Activated CD4-positive, alpha-beta T cell treated with anti-CD3 and anti-CD28 coated beads, Interleukin-2, amount 50 U/mL, for 48 hours (primary cell): ENCODE data around the gene CIAO2A.
A peak's percentile ranks its signal among the peaks of the same experiment; 100 is the strongest.
"Not testable (repeated sequence)": the region's sequence is repeated elsewhere in the genome, so short reads cannot be mapped to it uniquely, and the experiment has no call there.

Experiments used
- DNase-seq, 2 experiments: peaks; one replicate each; pipeline ENCODE4 v3.0.0-alpha.2; 2020

CIAO2A gene, protein sequence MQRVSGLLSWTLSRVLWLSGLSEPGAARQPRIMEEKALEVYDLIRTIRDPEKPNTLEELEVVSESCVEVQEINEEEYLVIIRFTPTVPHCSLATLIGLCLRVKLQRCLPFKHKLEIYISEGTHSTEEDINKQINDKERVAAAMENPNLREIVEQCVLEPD

DNA sequence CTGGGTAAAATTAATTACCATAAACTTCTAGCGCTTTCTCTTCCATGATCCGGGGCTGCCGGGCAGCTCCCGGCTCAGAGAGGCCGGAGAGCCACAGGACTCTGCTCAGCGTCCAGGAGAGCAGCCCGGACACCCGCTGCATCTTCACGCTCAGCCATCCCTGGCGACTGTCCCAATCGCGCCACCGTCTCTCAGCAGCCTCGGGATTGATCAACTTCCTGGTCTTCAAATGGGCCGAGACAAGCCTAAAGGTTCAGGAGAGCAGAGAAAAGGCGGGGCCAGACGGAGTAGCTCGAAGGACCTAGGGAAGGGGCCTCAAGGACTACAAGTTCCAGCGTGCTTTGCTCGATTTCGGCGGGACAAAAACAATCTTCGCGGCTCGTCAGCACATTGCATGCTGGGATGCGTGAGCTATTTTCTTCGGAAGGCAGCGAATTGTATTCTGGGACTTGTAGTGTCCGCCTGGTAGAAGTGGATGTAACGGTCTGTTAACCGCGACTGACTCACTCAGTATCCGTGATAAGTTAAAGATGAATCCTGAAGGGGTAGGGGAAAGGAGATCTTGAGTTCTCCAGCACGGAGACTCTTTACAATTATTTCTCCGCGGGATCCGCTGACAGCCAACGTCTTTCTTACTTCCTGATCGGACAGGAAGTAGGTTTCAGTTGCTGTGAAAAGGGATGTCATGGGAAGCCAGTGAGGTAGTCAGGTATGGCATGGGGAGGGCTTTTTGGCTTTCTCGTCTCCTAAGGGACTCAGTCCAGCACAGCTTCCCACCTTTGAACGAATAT lies at the start of gene CIAO2A:
TSS of gene CIAO2A (minus strand) at position 212 of the 791 bp plus-strand sequence. CDS start at position 142, 70 bp downstream.
- DNase-seq = peak; percentile 93 to 96

DNA sequence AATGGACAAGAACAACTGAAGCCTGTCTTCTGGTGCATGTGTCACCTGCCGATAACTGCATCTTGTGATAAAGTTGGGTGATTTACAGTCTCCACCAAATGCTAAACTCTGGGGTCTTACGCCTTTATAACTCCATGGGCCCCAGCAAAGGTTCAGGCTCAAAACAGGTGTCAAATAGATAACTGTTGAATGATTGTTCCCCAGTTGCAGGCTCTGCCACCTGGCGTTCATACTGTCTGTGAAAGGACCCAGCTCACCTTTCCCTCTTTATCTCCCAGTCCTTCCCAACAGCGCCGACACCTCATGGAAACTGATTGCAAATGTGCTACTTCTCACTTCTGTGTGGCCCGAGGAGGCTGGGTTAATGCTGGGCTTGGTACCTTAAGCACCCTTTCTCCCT lies 49.6 kb upstream of the CIAO2A start:
- DNase-seq = no peak

DNA sequence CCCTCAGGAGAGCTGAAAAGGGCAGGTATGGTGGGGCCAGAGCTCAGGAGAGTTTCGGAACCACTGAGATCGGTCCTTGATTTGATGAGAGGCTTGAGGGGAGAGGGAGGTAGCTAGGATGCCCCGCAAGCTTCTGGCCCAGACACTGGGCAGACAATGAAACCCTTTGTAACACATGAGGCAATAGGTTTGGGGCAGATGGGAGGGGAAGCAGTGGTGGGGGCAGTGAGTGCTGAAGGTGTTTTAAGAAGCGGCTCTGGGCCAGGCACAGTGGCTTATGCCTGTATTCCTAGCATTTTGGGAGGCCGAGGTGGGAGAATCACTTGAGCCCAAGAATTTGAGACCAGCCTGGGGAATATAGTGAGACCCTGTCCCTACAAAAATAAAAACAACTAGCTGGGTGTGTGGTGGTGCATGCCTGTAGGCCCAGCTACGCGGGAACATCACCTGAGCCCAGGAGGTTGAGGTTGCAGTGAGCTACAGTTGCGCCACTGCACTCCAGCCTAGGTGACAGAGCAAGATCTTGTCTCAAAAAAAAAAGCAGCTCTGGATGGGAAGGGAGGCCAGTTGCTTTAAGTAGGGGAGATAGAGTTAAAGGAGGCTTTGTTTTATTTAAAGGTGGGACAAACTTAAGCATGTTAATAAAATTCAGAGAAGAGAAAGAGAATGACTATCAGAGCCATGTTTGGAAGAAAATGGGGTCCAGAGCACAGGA lies 48.3 kb upstream of the CIAO2A start:
- DNase-seq = no peak

DNA sequence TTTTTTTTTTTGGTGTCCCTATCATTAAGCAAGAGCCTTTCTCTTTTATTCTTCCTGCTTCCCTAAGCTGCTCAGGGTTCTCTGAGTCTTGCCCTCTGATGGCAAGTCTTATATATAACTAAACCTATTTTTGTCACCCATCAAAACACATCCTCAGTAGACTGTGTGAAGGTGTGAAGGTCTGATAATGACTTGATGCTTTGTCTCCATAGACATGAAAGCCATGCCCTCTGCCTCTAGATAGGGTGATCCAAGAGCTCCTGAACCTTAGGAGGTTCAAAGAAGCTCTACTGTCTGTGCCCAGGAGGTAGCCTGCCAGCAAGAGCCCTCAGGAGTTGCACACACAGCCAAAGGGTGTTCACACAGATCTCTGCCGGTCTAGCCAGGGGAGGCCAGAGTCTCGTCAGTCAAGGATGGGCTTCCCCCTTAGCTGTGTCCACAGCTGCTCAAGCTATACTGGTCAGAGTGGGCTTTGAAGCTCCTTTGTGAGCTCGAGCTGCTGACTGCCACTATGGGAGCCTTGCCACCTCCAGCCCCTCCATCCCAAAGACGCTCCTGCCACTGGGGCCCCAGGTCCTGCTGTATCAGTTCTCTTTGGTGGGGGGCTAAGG lies 44.8 kb upstream of the CIAO2A start:
- no peak for DNase-seq

DNA sequence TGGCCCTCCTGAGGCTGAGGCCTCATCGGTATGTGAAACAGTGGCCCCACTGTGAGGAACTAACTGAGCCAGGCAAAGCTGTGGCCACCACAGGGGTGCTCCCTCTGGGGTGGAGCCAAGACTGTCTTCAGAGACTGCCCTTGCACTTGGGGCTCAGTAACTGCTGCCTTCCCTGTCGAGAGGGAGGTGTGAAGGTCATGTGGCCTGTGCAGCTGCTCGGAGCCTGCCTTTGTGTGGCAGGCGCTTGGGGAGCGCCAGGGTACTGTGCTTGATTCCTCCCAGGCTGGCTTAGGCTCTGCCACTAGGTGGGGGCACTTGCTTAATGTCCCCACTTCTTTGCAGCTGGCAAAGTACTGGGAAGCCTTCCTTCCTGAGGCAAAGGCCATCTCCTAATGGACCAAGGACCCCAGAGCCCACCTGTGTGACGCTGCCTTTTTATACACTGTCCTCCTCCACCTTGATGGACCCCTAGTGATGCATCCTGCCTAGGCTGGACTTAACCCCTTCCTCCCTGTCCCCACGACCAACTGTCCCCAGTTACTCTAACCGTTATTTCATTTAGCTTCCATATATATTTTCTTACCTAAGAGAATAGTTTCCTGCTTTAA lies 43.7 kb upstream of the CIAO2A start:
- DNase-seq = no peak

DNA sequence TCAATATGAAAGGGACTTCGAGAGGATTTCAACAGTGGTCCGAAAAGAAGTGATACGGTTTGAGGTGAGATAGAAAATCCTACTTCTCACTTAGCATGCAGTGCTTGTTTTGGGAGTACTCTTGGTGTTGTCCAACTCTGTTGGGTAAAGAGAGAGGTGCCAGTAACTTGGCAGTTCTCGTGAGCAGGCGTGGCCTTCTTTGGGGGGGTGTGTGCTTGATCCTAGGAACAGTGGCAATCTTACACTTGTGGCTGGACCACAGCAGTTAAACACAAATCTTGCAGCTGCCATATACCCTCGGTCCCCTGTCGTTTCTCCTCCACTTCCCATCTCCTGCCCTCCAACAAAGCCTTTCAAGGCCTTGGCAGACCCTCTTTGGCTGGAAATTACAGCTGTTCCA lies 42.7 kb upstream of the CIAO2A start:
- no peak for DNase-seq

DNA sequence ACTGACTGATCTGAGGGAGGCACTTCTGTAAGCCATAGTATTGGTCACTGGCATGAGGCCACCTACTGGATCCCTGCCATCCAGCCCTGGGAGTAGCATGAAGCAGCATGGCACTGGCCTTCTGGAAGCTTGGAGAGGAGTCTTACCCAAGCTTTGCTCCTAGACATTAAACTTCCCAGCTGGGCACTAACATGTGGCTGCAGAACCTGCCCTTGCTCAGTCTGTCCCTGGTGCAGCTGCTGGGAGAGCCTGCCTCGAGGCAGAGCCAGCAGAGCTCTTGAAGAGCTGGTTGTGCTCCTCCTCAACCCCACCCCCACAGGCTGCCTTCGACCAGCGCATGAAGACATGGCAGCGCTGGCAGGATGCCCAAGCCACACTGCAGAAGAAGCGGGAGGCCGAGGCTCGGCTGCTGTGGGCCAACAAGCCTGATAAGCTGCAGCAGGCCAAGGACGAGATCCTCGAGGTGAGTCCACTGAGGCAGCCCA lies 40.7 kb upstream of the CIAO2A start:
- no peak for DNase-seq

DNA sequence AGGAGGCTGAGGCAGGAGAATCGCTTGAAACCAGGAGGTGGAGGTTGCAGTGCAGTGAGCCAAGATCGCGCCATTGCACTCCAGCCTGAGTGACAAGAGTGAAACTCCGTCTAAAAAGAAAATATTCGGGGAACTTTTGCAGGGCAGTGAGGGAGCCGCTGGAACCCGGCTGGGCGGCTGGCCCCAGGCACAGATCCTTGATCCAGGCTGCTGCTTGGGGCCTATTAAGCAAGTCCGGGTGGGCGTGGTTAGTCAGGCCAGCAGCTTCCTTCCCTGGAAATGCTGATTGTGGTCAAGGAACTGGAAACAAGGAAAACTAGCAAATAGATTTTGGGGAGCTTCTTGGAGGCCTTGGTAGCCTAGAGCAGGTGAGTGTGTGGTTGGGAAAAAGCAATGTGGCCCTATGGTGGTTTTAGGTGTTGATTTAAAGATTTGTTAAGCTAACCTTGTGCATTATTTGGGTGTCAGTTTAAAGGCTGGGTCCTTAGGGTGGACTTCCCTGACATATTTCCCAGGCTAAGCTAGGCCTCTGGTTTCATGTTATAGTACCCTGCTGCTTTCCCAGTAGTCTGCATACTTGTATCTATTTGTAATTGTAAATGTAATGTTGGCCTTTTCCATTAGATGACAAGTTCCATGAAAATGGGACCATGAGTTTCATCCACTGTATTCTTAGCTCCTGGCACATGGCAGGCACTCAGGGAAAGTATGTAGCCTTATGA lies 40.1 kb upstream of the CIAO2A start:
- DNase-seq = no peak

DNA sequence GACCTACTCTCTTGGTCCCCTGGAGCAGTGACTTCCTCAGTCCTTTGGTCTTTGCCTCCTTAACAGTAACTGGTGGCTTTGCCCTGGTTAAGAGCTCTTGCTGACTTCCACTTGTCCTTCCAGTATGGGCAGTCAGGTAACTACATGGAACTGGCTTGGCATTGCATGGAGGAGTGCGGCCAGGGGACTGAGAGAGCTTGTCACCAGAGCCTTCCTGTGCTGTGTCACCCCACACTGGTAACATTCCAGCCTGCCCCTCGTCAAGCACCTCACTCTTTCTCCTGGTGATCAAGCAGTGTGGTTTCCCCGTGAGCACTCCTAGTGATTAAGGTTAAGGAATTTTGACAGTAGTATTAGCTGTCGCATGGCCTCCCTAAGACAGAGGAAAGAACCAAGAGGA lies 38.6 kb upstream of the CIAO2A start:
- DNase-seq = no peak

DNA sequence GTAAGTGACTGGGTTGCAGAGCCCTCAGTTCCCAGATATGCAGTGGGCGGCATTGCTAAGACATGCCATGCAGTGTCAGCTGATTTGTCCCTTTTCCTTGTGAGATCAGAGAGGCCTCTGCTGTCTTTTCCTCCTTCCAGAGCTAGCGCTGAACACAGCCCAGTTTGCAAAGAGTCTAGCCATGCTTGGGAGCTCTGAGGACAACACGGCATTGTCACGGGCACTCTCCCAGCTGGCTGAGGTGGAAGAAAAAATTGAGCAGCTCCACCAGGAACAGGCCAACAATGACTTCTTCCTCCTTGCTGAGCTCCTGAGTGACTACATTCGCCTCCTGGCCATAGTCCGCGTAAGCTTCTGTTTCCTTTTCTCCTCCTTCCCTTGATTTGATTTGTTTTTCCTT lies 37.9 kb upstream of the CIAO2A start:
- DNase-seq = no peak

DNA sequence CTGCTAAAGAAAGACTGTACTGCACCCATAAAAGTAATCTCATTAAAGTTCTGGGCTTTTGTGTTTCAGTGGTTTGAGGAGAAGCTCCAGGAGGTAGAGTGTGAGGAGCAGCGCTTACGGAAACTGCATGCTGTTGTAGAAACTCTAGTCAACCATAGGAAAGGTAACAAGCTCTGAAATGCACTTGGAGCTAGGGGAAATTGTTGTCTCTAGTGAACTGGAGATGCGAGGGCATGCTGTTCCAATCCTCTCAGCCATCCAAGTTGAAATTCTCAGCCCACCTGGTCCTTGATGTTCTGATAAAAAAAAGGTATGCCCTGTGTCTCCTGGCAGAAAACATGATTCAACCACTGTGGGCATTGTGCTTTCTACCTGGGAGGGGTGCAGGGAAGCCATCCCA lies 36.5 kb upstream of the CIAO2A start:
- DNase-seq = no peak

DNA sequence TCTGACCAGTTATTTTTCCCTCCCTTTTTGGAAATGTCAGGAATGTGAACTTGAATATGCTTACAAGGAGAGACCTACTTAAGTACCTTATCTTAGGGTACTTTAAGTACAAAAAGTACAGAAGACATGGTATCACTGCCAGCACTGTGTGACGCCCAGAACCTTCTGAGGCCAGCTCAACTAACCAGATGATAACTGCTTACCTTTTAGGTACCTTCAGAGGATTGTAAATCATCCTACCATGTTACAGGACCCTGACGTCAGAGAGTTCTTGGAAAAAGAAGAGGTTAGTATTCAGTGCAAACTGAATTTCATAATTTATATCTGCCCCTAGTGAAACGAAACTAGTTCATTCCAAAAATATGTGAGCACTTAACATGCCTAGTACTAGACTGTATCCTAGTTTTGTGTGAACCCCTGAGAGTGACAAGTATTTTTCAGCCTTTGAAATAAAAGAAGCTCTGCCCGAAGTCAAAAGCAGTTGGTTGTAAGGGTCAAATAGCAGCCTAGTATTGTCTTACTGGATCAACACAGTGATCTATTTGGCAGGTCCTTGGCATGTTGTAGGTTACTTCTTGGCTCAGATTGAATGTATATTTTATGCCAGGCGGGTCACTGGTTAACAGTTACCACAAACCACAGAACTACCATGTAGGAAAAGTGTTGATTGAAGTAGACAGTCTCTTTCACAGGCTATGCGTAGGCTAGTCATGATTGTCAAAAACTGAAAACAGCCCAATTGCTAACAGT lies 34.1 kb upstream of the CIAO2A start:
- no peak for DNase-seq

DNA sequence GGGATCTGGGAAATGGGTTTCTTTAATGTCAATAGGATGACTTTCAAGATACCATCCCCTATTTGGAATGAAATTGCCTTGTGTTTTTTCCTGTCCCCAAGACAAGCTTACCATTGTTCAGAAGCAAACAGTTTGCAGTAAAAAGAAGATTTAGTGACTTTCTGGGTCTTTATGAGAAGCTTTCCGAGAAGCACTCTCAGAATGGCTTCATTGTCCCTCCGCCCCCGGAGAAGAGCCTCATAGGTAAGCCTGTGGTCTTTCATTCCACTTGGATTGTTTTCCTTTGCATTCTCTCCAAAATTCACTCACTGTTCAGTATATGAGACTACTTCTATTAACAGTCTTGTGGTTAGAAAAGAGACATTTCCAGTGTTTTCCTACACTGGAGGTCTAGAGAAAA lies 32.3 kb upstream of the CIAO2A start:
- DNase-seq = no peak

DNA sequence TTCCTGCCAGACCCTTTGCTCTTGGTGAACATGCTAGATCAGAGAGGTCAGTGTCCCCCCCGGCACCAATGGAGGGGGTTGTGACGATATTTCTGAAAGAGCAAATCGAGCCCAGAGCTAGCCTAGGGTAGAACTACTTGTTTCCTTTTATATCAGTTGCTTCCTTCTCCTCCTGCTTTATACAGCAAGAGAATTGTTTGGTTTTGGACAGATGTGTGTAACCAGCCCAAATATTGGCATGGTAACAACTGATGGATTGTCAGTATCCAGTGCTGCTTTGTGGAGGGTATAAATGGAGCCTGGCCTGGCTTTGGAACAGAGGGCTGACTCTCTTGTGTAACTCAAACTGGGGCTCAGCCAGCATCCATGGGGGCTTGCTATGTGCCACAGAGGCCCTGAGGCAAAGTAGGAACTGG lies 29.3 kb upstream of the CIAO2A start:
- DNase-seq = no peak

DNA sequence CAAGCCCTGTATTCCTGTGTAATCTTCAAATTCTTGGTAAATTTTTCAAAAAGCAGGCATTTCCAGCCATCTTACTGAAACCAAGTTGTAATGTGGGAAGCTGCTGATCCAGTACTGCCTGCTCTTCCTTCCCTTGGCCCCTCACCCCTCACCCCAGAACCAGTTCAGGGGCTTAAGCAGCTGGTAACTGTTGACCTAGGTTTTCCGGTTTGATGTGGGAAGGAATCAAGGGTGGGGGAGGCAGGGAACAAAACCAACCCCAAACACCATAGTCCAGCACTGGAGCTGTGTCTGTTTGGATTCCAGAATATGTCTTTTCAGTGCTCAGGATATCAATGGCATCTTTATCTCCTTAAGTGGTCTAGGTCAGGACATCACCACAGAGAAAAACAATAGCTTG lies 28.8 kb upstream of the CIAO2A start:
- DNase-seq = no peak

DNA sequence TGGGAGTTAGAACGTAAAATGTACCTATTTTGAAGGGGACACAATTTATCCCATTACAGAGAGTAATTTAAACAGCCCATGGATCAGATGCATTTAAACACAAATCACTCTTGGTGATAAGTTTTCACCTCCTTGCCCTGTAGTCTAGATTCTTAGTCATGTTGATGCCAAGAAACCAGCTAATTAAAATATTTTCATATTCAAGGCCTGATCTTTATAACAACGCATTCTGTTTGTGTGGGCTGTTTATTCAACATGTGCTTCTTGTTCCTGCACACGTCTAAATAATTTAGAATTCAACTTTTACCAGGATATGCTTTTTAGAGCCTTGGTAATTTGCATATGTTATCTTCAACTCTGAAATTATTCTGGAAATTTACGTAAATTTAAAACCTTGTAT lies 28.0 kb upstream of the CIAO2A start:
- no peak for DNase-seq

DNA sequence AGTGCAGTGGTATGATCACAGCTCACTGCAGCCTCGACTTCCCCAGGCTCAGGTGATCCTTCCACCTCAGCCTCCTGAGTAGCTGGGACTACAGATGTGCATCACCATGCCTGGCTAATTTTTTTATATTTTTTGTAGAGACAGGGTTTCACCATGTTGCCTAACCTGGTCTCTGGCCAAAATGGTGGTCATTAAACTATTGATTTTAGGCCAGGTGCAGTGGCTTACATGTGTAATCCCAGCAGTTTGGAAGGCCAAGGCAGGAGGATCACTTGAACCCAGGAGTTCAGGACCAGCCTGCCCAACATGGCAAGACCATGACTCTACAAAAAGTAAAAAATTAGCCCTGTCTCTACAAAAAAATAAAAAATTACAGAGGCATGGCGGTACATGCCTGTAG lies 26.7 kb upstream of the CIAO2A start:
- DNase-seq = not testable (repeated sequence)

DNA sequence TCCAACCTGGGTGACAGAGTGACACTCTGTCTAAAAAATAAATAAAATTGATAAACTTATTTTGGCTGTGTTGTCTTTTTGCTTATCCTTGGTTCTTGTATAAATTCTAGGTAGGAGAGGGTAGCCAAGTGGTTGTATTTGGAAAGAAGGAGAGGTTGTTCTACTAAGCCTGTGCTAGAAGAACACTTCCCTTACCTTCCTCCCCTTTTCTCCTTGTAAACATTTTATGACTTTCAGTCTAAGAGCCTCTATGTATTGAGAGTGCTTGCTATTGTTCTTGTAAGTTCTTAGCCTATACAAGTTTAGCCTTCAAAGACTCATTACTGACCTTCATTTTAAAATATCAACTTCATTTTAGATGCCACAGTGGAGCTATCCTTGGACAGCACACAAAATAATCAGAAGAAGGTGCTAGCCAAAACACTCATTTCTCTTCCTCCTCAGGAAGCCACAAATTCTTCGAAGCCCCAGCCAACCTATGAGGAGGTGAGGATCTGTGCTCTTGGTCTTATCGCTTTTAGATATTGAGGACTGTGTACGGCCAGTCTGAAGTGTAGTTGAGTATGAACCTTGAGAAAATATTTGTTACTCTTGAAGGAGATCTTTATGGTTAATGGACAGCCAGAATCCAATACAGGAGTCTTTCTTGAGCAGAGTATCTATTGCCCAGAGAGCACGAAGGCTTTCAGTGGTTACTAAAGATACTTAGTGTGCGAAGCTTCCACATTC lies 24.3 kb upstream of the CIAO2A start:
- no peak for DNase-seq

DNA sequence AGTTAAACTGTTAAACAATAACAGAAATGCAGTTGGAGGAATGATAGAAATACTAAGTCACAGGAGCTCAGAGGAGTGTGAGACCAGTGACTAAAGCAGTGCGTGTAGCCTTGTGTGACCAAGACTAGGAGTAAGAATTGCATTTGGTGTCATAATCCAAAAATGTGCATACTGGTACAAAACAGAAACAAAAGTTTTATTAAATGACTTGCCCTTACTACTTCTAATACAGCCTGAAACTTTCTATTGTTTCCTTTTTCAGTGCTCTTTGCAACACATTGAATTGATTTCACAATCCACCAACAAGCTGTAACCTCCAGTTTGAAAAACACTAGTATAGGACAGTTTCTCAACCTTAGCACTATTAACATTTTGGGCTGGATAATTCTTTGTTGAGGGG lies 19.3 kb upstream of the CIAO2A start:
- DNase-seq = no peak

DNA sequence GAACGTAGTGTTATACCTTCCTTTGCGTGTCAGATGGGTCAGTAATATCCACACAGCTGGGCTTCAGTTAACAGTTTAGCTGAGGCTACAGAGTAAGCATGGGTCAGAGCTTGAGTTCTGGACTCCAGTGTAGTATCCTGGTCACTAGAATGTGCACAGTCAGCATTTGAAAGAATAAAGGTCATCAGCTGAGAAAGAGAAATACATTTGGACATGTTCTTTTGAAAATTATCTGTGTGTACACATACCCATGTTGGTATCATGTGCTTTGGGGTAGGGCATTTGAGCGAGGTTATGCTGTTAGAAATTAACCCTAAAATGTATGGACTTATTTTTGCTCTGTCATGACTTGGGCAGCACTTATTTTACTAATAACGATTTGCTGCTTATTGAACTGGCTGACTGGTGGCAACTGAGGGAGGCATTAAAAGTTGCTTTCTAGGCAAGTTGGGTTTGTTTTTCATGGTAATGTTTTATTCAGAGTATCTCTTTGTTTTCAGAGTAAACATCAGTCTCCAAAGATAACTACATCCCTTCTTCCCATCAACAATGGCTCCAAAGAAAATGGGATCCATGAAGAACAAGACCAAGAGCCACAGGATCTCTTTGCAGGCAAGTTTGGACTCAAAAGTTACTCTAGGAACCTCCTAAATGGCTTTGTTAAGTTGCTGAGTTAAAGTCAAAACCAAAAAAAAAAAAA lies 18.6 kb upstream of the CIAO2A start:
- DNase-seq = no peak
